Glutamatergic neuron (in vitro differentiated cells): Measurements from ENCODE around the gene FADS6. TPM values are rescaled to one million over a fixed set of nuclear protein-coding genes. Genes with fewer than 3 reads are reported as not detected.
A peak's percentile ranks its signal among the peaks of the same experiment; 100 is the strongest.

Experiments used
- DNase-seq: peaks from one replicate; pipeline ENCODE4 v3.0.0; 2022
- H3K27ac Mint-ChIP-seq: one replicate; pipeline ENCODE4 v1.8.0; 2020; ENCODE audit warnings: mild to moderate bottlenecking, mixed read lengths, inconsistent platforms; ENCODE audit not compliant: unreplicated experiment
- H3K27me3 Mint-ChIP-seq: one replicate; pipeline ENCODE4 v1.8.0; 2020; ENCODE audit warnings: mild to moderate bottlenecking, moderate library complexity, mixed read lengths, inconsistent platforms; ENCODE audit not compliant: unreplicated experiment
- H3K36me3 Mint-ChIP-seq: one replicate; pipeline ENCODE4 v1.8.0; 2020; ENCODE audit warnings: mild to moderate bottlenecking, mixed read lengths, inconsistent platforms; ENCODE audit not compliant: unreplicated experiment
- H3K4me1 Mint-ChIP-seq: one replicate; pipeline ENCODE4 v1.8.0; 2020; ENCODE audit warnings: mild to moderate bottlenecking, low read depth, mixed read lengths, inconsistent platforms; ENCODE audit not compliant: unreplicated experiment
- H3K4me3 Mint-ChIP-seq: one replicate; pipeline ENCODE4 v1.8.0; 2020; ENCODE audit warnings: mild to moderate bottlenecking, mixed read lengths, inconsistent platforms; ENCODE audit not compliant: unreplicated experiment
- H3K9me3 Mint-ChIP-seq: one replicate; pipeline ENCODE4 v1.8.0; 2020; ENCODE audit warnings: mild to moderate bottlenecking, moderate library complexity, mixed read lengths, inconsistent platforms; ENCODE audit not compliant: unreplicated experiment
- CTCF ChIP-seq: fragments of 200-600 bp; sonication (generic); IDR thresholded peaks from one replicate; pipeline ENCODE4 v1.5.0; 2021; ENCODE audit not compliant: partially characterized antibody, unreplicated experiment
- total RNA-seq: library from RNA; stranded (reverse); fragmentation: NEBNext Ultra II Directional; extraction: Animal tissue kit (Norgen Biotek cat#: 25700); gene quantifications from one replicate; pipeline ENCODE4 v1.2.1, GENCODE V29; 2021; ENCODE audit not compliant: unreplicated experiment

Gene FADS6
- total RNA-seq, 1 donor from 2014 or later, result not detected

GRCh38 chr17:74863420-74864296 lies 29.8 kb downstream of the FADS6 start:
- Mint-ChIP-seq H3K4me3 (no peak overlapping the region), H3K27me3 (peaks cover 14% of the 10 kb centered on the region), H3K27ac (no peak overlapping the region), H3K9me3 (peaks cover 6% of the 10 kb centered on the region), H3K36me3 (no peaks in the 10 kb centered on the region), H3K4me1 (no peaks in the 10 kb centered on the region)
- TF ChIP-seq CTCF, result no peak
- no peak for DNase-seq

GRCh38 chr17:74862919-74863318 lies 30.5 kb downstream of the FADS6 start:
- Mint-ChIP-seq H3K36me3 (no peaks in the 10 kb centered on the region), H3K4me1 (no peaks in the 10 kb centered on the region), H3K27me3 (peaks cover 16% of the 10 kb centered on the region), H3K27ac (no peak overlapping the region), H3K4me3 (no peak overlapping the region), H3K9me3 (peaks cover 2% of the 10 kb centered on the region)
- DNase-seq, result no peak
- TF ChIP-seq CTCF, result no peak

DNA sequence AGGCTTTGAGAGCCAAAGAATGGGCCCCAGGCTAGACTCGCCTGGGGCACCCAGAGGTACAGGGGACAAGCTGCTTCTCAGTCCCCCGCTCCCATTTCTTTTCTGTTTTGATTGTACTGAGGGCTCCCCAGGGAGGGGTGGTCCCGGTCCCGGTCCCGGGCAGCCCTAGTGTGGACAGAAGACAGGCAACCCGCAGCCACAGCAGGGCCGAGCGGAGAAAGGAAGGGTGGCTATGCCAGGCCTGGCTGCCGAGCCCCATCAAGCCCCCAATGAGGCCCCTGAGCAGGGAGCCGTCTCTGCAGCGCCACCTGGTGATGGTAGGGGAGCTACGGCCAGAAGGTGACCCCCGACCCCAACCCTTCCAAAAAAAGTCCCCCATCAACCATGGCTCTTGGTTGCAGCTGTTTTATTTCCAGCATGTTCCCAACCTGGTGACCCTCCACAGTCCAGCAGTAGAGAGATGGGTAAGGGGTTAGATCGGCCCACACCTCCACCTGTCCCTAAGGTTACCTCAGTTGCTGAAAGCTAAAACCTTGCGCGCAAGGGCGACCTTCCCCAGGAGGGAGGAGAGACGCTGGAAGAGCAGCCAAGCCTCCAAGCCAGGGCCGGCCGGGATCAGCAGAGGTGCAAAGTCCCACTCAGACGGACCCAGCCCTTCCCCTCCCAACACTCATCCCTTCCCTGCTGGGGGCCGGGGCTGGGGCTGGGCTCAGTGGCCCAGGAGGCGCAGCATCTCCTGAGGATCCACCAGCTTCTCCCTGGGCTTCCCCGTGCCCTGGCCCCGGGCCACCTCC lies 31.1 kb downstream of the FADS6 start:
- Mint-ChIP-seq H3K4me1 (no peaks in the 10 kb centered on the region), H3K4me3 (no peak overlapping the region), H3K27ac (no peak overlapping the region), H3K9me3 (peaks cover 2% of the 10 kb centered on the region), H3K36me3 (no peaks in the 10 kb centered on the region), H3K27me3 (peaks cover 21% of the 10 kb centered on the region)
- peak; percentile 86 for DNase-seq
- peak; percentile 74 for TF ChIP-seq CTCF

DNA sequence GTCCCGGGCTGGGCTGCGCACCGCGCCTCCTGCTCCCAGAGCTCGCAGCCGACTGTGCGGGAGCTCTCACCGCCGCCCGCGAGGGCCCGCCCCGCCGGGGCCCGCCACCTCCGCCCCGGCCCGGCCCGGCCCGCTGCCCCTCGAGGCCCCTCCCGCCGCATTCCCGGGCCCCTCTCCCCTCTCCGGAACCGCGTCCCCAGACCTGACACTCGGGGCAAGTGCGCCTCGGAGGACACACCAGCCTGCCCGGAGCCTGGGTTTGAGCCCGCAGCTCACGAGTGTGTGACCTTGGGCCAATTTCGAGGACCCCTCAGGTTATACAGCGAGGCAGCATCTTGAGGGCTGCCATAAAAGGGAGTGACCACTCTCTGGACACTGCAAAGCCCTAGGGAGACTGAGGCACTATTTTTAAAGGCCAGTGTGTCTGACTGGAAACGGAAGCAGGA lies 31.7 kb downstream of the FADS6 start:
- H3K27me3 Mint-ChIP-seq, result peaks cover 22% of the 10 kb centered on the region

More for the DNA sequence above, 31.7 kb downstream of the FADS6 start:
- peak overlapping the region; percentile 38 for H3K4me3 Mint-ChIP-seq
- no peak for TF ChIP-seq CTCF
- peaks cover 5% of the 10 kb centered on the region for H3K9me3 Mint-ChIP-seq
- no peak for DNase-seq
- no peaks in the 10 kb centered on the region for H3K4me1 Mint-ChIP-seq
- H3K27ac Mint-ChIP-seq, result no peak overlapping the region
- no peaks in the 10 kb centered on the region for H3K36me3 Mint-ChIP-seq
